Activated naive CD4-positive, alpha-beta T cell treated with anti-CD3 and anti-CD28 coated beads, Interleukin-2, amount 50 U/mL, for 72 hours (primary cell): ENCODE data around the gene DBH. TPM values are rescaled to one million over a fixed set of nuclear protein-coding genes. Genes with fewer than 3 reads are reported as not detected.
"Not testable (repeated sequence)": the region's sequence is repeated elsewhere in the genome, so short reads cannot be mapped to it uniquely, and the experiment has no call there.

Experiments
- ATAC-seq, 2 donors: fragments of 150-1000 bp; cut with Tn5 transposase; 2 replicates each; pipeline ENCODE4 v1.10.0; 2021; ENCODE audit warnings: mild to moderate bottlenecking in 2 of 2, moderate library complexity in 2 of 2
- DNase-seq, 2 donors: peaks; one replicate each; pipeline ENCODE4 v3.0.0; 2021 to 2022; ENCODE audit warnings: low spot score in 2 of 2
- H3K27ac Mint-ChIP-seq, 2 donors: one replicate each; pipeline ENCODE4 v1.8.0; 2022; ENCODE audit warnings: mild to moderate bottlenecking in 2 of 2, mixed read lengths in 2 of 2
- H3K36me3 Mint-ChIP-seq, 2 donors: one replicate each; pipeline ENCODE4 v1.8.0; 2022; ENCODE audit warnings: mixed read lengths in 2 of 2
- H3K9me3 Mint-ChIP-seq, 2 donors: one replicate each; pipeline ENCODE4 v1.8.0; 2022; ENCODE audit warnings: mixed read lengths in 2 of 2
- total RNA-seq, 2 donors: library from RNA; stranded (reverse); gene quantifications; one replicate each; pipeline ENCODE4 v1.2.3, GENCODE V29; 2022

Gene DBH
- total RNA-seq, 2 donors from 2014 or later: not detected

DNA sequence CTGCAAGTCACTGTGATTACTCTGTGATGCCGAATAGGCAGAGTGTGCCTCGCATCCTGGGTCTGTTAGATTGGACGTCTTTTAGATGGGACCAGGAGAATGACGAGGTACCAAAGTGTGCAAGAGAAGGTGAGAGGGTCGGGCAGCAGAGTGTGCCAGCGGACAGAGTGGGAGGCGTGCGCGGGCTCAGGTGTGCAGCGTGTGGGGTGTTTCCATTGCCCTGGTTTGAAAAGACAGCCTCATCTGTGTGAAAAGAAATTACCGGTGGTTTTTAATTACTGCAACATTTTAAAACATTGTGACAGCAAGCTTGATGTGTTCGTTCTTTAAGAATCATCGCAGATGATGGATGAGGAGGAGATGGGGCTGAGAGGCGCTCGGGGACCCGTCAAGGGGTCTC lies 22.7 kb upstream of the DBH start:
- Mint-ChIP-seq H3K9me3 (no peaks in the 10 kb centered on the region), H3K27ac (no peak overlapping the region), H3K36me3 (peaks cover 0 to 4% of the 10 kb centered on the region in 2 donors)
- no peak for DNase-seq
- no peak for ATAC-seq

DNA sequence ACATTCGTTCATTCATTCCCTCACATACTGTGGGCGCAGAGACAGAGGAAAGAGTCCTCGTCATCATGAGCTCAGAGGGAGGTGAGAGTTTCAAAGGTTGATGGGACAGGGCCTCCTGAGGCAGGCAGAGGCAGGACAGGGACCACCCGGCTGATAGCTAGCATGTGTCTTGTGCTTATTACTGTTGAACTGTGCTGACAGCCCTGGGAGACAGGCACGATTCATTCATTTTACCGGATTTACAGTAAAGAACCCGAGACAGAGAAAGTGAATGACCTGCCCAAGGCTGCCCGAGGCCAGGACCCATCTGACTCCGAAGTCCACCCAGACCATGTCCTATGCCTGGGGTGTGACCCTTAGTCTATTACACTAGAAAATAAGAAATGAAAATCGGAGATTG lies 22.1 kb upstream of the DBH start:
- Mint-ChIP-seq H3K9me3 (no peaks in the 10 kb centered on the region), H3K27ac (no peak overlapping the region), H3K36me3 (peaks cover 0 to 4% of the 10 kb centered on the region in 2 donors)
- DNase-seq (no peak), ATAC-seq (no peak)

DNA sequence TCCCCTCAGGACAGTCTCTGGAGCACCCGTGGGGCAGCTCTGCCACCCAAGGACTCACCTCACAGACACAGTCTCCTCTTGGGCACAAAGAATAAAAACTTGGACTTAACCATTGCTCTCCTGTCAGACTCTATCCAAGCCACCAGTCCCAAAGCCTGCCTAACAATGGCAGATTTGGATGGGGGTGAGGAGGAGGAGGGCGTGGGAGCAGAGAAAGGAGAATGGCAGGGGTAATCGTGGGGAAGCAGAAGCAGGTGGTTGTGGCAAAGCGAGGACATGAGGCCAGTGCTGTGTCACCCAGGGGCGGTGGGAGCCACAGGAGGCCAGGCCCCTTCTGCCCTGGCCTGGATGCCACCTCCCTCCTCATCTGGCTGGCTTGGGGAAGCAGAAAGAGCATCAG lies 21.5 kb upstream of the DBH start:
- Mint-ChIP-seq H3K9me3 (no peaks in the 10 kb centered on the region), H3K36me3 (peaks cover 0 to 3% of the 10 kb centered on the region in 2 donors), H3K27ac (no peak overlapping the region)
- DNase-seq (no peak), ATAC-seq (no peak)

DNA sequence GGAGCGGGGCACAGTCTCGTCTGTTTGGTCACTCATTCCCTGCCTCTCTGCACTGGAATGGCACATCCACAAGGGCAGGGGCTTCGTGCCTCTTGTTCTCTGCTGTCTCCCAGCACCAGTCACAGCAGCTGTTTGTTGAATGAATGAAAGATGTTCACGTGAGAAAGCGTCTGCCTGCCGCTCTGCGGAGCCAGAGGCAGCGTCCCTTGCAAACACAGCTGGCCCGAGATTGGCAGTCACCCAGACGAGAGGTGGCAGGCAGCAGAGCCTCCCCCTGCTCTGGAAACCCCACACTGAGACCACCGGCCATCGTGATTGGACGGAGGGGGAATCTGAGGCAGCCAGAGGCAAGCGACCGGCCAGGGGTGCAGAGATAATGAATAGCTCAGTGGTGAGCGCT lies 21.0 kb upstream of the DBH start:
- DNase-seq: no peak
- Mint-ChIP-seq H3K36me3 (no peaks in the 10 kb centered on the region), H3K27ac (no peak overlapping the region), H3K9me3 (no peaks in the 10 kb centered on the region)
- no peak for ATAC-seq

DNA sequence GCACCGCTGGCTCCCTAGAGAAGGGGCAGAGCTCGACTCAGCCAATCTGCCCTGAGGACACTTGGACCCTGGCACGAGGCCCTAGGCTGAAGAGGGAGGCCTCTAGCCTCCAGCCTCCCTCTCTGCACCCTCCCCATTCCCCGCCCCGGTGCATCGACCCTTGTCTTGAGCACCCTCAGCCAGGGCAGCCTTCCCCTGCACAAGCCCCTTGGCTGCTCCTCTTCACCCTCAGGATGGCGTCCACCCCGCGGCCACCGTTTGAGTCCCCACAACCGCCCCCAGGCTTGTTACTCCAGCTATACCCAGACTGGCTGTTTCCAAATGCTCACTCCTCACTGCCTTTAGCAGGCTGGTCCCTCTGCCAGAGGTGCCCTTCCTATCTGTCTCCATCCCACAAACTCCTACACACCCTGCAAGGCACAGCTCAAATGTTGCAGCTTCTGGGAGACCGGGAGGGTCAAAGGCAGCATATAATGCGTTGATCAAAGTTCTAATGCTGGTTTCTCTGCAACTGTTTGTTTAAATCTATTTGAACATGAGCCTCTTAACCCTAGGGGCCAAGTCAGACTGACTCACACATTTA lies 20.5 kb upstream of the DBH start:
- no peak overlapping the region for H3K27ac Mint-ChIP-seq
- no peaks in the 10 kb centered on the region for H3K9me3 Mint-ChIP-seq
- ATAC-seq (no peak), DNase-seq (no peak)
- no peaks in the 10 kb centered on the region for H3K36me3 Mint-ChIP-seq

DNA sequence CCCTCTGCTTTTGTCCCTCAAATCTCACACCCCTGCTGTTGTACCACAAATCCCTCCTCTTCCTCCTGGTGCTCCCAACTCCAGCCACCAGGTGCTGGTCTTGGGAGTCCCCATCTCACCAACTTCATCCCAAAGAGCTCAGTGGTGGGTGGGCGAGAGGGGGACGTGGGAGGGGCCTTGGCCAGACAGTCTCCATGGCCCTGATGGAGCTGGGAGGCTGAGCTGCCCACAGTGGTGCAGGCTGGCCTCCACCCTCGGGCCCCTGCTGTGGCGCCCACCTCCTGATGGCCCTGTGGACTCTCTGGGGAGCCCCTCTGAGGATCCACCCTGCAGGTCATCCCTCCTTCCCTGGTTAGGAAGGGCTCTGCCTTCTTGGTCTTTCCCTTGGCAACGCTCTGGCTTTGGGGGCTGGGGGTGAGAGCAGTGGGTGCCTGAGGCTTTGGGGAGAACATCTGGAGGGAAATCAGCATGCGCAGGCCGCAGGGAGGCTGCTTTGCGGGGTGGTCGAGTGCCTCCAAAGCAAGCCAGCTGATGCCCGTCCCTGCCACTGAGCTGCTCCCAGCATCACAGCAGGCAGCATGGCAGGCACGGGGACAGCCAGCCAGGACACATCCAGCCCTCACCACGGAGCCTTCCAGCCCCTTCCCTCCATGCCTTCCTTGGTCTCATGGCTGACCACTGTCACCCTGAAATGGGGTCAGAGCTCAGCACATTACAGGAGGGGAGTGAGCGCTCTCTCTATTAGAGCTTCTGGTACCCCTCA lies 19.3 kb upstream of the DBH start:
- DNase-seq: no peak
- no peaks in the 10 kb centered on the region for H3K36me3 Mint-ChIP-seq
- ATAC-seq: no peak
- no peaks in the 10 kb centered on the region for H3K9me3 Mint-ChIP-seq
- peak overlapping the region in 1 of 2 donors; percentile 60 for H3K27ac Mint-ChIP-seq

DNA sequence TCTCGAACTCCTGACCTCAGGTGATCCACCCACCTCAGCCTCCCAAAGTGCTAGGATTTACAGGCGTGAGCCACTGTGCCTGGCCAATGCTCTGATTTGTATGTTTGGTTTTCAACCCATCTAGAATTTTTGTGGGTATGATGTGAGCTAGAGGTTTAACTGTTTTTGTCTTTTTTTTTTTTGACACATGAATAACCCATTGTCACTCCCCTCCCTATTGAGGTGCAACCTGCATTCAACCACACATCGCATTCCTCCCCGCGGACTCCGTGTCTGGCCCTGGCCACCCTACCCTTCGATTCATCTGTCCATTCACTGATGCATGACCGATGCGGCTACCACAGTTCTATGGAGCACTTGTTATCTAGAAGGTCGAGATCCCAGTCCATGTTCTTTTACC lies 17.4 kb upstream of the DBH start:
- H3K9me3 Mint-ChIP-seq: no peaks in the 10 kb centered on the region
- DNase-seq (no peak), ATAC-seq (no peak)
- no peaks in the 10 kb centered on the region for H3K36me3 Mint-ChIP-seq
- peak overlapping the region; percentile 51 to 60 for H3K27ac Mint-ChIP-seq

DNA sequence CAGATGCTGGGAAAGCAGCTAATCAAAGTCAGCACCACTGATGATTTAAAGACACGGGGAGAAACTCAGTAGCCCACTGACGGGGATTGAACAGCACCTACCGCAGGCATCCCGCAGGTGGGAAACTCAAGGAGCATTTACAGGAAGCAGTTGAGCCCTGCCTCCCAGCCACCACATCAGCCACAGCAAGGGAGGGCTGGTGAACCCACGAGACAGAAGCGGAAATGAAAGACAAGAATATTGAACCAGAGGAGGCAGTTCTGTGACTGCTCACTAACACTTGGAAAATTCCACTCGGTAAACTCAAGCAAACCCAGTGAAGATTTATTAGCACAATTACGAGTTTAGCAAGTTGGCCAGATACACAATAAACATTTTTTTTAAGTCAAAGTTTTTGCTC lies 16.4 kb upstream of the DBH start:
- H3K9me3 Mint-ChIP-seq: no peaks in the 10 kb centered on the region
- peak; percentile 75 to 83 for ATAC-seq
- peak; percentile 43 to 73 for DNase-seq
- H3K27ac Mint-ChIP-seq: peak overlapping the region; percentile 86 to 91
- H3K36me3 Mint-ChIP-seq: no peaks in the 10 kb centered on the region

DNA sequence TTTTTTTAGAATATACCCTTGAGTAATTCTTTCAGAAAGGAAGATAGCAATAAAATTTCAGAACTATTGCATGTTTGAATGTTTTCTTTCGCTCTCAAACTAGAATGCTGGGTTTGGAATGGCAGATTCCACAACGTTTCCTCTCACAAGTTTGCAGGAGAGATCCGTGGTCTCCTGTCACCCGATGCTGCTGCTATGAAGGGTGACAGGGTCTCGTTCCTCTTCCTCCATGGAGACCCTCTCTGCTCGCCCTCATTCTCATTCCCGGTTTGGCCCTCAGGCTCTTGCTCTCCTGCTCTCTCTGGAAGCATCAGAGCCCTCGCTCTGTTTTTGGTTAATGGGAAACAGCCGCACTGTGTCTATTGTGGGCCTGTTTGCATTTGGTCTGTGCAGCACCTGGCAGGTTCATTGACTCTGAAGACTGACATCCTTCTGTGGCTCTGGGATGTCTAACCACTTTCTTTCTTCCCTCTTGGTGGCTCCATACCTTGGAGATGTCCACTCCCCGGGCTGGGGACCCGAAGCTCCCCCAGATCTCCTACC lies 14.4 kb upstream of the DBH start:
- no peak for ATAC-seq
- peaks cover 0 to 10% of the 10 kb centered on the region in 2 donors for H3K9me3 Mint-ChIP-seq
- H3K36me3 Mint-ChIP-seq: peaks cover 5 to 10% of the 10 kb centered on the region in 2 donors
- H3K27ac Mint-ChIP-seq: peak overlapping the region in 1 of 2 donors; percentile 91
- no peak for DNase-seq

DNA sequence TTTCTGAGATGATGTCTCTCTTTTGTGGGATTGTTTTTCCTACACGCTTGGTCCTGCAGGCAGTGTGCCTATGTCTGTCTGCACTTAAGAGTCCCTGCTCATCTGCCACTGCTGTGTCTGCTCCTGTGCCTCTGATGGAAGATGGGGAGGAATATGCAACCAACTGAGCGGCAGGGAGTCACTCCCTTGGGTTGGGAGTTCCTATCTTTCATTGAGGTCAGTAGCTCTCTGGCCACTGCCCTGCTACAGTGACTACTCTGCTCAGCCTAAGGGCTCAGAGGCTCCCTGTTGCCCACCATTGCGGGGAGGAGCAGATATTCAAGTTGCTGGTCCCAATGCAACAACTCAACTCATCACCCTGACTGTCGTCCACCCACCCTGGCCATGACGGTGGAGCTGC lies 13.6 kb upstream of the DBH start:
- H3K27ac Mint-ChIP-seq: peak overlapping the region; percentile 46 to 91
- no peak for DNase-seq
- H3K36me3 Mint-ChIP-seq: peaks cover 10 to 11% of the 10 kb centered on the region in 2 donors
- no peak for ATAC-seq
- peaks cover 0 to 17% of the 10 kb centered on the region in 2 donors for H3K9me3 Mint-ChIP-seq

DNA sequence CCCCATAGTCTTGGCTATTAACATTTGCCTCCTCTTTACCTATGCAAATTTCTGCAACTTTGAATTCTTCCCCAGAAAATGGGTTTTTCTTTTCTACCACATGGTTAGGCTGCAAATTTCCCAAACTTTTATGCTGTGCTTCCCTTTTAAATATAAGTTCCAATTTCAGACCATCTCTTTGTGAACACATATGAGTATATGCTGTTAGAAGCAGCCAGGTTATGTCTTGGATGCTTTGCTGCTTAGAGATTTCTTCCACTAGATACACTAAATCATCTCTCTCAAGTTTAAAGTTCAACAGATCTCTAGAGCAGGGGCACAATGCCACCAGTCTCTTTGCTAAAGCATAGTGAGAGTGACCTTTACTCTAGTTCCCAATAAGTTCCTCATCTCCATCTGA lies 10.2 kb upstream of the DBH start:
- Mint-ChIP-seq H3K36me3 (peaks cover 10 to 11% of the 10 kb centered on the region in 2 donors), H3K9me3 (peaks cover 0 to 17% of the 10 kb centered on the region in 2 donors)
- not testable (repeated sequence) for ATAC-seq, DNase-seq, H3K27ac Mint-ChIP-seq

DNA sequence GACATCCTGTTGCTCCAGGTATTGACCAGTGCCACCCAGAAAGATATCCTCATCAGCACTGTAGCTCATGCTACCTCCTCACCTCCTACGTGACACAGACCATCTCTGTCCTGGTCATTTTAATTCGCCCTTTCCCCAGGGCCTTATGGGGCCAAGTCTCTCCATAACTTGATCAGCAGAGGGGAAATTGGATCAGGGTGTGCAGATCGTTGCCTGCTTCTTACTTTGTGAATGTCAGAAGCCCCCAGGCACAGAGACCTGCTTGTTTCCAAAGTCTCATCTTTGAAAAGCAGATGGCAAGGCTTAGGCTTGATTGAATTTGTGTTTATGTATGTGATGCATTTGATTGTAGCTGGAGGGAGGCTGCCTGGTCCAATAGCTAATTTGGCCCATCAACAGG lies 8.8 kb upstream of the DBH start:
- ATAC-seq: no peak

DNA sequence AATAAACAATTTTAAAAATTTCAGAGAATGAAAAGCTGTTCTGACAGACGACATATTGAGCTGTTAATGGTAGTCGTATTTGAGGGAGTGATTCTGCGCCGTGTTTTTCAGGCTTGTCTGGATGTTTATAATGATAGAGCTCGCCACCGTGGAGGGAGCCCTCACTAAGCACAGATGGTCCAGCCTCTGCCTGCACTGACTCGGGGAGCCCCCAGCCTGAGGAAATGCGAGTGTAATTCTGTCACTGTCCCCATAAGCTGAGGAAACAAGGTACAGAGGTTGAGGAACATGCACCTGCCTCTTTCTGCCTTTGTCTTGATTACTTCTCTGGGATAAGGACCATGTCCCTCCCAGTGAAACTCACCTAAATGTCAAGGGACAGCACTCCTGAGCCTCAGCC lies 7.4 kb upstream of the DBH start:
- Mint-ChIP-seq H3K27ac (no peak overlapping the region), H3K36me3 (peaks cover 10 to 11% of the 10 kb centered on the region in 2 donors), H3K9me3 (peaks cover 0 to 17% of the 10 kb centered on the region in 2 donors)
- ATAC-seq (no peak), DNase-seq (no peak)

More for the DNA sequence above, 8.8 kb upstream of the DBH start:
- H3K36me3 Mint-ChIP-seq: peaks cover 10 to 11% of the 10 kb centered on the region in 2 donors
- H3K27ac Mint-ChIP-seq: no peak overlapping the region
- no peak for DNase-seq
- H3K9me3 Mint-ChIP-seq: peaks cover 0 to 17% of the 10 kb centered on the region in 2 donors

DNA sequence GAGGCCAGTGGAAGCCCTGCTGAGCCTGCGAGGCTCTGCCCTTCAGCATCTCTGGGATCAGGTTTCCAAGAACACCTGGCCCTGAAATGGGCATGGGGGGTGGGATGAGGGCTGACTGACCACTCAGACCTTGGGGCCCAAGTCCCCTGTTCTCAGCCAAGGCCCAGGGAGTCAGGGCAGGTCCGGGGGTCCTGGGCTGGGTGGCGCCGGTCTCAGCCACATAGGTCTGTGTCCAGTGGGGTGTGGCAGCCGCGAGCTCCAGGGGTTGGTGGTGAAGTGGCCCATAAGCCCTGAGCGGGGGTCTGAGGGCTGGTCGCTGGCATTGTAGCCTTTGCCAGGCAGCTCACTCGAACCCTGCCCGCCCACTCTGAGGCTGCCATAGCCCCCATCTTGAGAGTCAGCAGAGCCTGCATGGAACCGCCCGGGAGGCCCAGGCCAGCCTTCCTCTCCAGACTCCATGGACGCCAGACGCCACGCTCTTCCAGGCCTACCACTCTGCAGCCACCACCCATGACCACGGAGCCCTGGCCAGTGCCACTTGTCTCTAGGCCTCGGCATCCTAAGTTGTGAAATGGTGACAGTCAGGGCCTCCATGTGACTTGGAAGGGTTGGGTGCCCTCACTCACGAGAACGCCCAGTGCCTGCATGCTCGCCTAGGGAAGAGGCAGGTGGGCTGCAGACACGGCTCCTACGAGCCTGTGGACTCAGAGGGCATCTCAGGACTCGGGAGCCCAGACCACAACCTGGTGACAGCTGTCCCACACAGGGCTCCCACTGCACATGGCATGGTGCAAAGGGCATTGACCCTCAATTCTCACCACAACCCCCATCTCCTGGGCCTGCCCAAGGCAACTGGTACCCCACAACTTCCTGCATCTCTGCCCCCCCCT lies 6.7 kb upstream of the DBH start:
- Mint-ChIP-seq H3K36me3 (peaks cover 10 to 11% of the 10 kb centered on the region in 2 donors), H3K27ac (no peak overlapping the region), H3K9me3 (peaks cover 0 to 17% of the 10 kb centered on the region in 2 donors)
- ATAC-seq (no peak), DNase-seq (no peak)

DNA sequence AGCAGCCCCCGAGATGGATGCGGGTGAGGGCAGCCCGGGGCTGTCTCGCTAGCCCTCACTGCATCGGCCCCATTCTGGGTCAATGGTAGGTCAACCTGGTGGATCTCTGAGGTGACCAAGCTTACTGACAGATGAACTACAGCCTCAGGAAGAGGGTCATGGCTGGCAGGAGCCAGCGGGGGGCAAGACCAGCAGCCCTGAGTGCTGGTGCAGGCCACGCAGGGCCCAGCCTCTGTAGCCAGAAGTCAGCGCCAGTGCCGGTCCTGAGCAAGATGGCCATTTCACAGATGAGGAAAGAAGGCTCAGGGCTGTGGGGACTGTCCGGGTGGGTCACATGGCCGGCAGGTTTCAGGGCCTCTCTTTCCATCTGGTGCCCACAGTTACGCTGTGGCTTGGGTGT lies 5.1 kb upstream of the DBH start:
- H3K27ac Mint-ChIP-seq: no peak overlapping the region
- peaks cover 0 to 14% of the 10 kb centered on the region in 2 donors for H3K9me3 Mint-ChIP-seq
- H3K36me3 Mint-ChIP-seq: peaks cover 8 to 10% of the 10 kb centered on the region in 2 donors
- ATAC-seq (no peak), DNase-seq (no peak)

DNA sequence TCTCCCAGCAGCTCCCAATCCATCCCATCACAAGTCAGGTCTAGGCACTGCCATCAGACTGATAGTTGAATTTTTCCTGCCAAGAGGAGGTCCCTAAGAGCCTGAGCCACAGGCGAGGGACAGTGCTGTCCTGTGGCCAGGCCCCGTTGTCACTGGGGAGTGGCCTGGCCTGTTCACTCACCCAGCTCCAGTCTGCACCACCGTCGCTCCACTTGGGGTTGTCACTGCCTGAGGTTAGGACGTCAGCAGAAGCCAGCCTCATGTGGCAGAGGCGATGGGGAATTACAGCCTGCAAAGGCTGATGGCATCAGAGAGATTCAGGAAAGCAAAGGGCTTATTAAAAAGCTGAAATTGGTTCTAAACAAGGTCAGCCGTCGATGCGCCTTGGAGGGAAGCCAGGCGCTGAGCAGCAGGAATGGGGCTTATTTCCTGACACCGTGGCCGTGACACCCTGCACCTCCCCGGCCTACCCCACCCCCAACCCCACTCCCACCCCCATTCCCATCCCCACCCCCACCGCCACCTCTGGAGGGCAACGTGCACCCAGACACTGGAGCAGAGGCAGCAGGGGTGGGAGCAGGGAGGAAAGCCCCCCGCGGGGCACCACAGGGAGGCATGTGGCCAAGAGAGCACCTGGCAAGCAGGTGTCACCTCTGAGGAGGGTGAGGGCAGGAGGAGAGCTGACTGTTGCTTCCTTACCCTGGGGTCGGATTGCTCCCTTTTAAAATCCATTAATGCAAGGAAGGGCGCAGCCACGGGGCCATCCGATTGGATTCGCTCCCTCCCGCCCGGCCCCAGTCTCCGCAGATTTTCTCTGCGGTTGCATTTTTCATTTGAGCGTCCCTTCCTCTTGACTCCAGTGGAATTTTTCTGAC lies 3.1 kb upstream of the DBH start:
- ATAC-seq (no peak), DNase-seq (no peak)
- no peak overlapping the region for H3K27ac Mint-ChIP-seq
- no peaks in the 10 kb centered on the region for H3K9me3 Mint-ChIP-seq
- no peaks in the 10 kb centered on the region for H3K36me3 Mint-ChIP-seq
